ENCODE results near the gene HNF4A. TPM values are rescaled to one million over a fixed set of nuclear protein-coding genes. Genes with fewer than 3 reads are reported as not detected.
A peak's percentile ranks its signal among the peaks of the same experiment; 100 is the strongest.
"Not testable (repeated sequence)": the region's sequence is repeated elsewhere in the genome, so short reads cannot be mapped to it uniquely, and the experiment has no call there.

Gene HNF4A
- total RNA-seq, 1 donor from 2014 or later: not detected

- no peak for DNase-seq (ENCODE audit: low spot score)
Observed at GRCh38 chr20:44468044-44468782, 112.7 kb downstream of the HNF4A start.

GRCh38 chr20:44470327-44470726 lies 114.8 kb downstream of the HNF4A start:
- no peak for DNase-seq (ENCODE audit: low spot score)

- DNase-seq (ENCODE audit: low spot score): no peak
Observed at GRCh38 chr20:44471481-44471882, 116.0 kb downstream of the HNF4A start.

- DNase-seq (ENCODE audit: low spot score): not testable (repeated sequence)
Observed at GRCh38 chr20:44472283-44472682, 116.8 kb downstream of the HNF4A start.

- DNase-seq (ENCODE audit: low spot score): no peak
Observed at GRCh38 chr20:44475372-44475693, 119.8 kb downstream of the HNF4A start.

GRCh38 chr20:44475694-44476560 lies 120.4 kb downstream of the HNF4A start, which contains the start of gene TTPAL:
TSS of gene TTPAL (plus strand) at chr20:44475874. CDS start at chr20:44480000, 4,126 bp downstream.
- DNase-seq (ENCODE audit: low spot score): peak; percentile 91

- no peak for DNase-seq (ENCODE audit: low spot score)
Observed at GRCh38 chr20:44477151-44477550, 121.7 kb downstream of the HNF4A start.

- DNase-seq (ENCODE audit: low spot score): no peak
Observed at GRCh38 chr20:44478206-44478605, 122.7 kb downstream of the HNF4A start.

GRCh38 chr20:44479643-44480042 lies 124.1 kb downstream of the HNF4A start:
- DNase-seq (ENCODE audit: low spot score): no peak

GRCh38 chr20:44480097-44480496 lies 124.6 kb downstream of the HNF4A start:
- DNase-seq (ENCODE audit: low spot score): no peak

GRCh38 chr20:44481719-44482416 lies 126.4 kb downstream of the HNF4A start:
- DNase-seq (ENCODE audit: low spot score): no peak

GRCh38 chr20:44483112-44483511 lies 127.6 kb downstream of the HNF4A start:
- no peak for DNase-seq (ENCODE audit: low spot score)

Other genes starting within 250 kb of the HNF4A start
- gene JPH2, start 168.5 kb upstream of the HNF4A start, total RNA-seq: 35.2 TPM
- gene OSER1, start 144.9 kb upstream of the HNF4A start, total RNA-seq: 24.4 TPM
- not detected for gene GDAP1L1, start 108.4 kb upstream of the HNF4A start, total RNA-seq
- gene FITM2, start 44.5 kb upstream of the HNF4A start, total RNA-seq: 7.8 TPM
- not detected for gene R3HDML, start 18.7 kb upstream of the HNF4A start, total RNA-seq
- gene TTPAL, start 120.2 kb downstream of the HNF4A start, total RNA-seq: 25.5 TPM
- gene SERINC3, start 166.4 kb downstream of the HNF4A start, total RNA-seq: 93.1 TPM
- 95.0 TPM for gene PKIG, start 226.9 kb downstream of the HNF4A start, total RNA-seq

Measured in ureter (tissue), 1 donor.